ENCODE data around the gene MED13. TPM values are rescaled to one million over a fixed set of nuclear protein-coding genes. Genes with fewer than 3 reads are reported as not detected.

The MED13 gene
- total and polyA plus RNA-seq, 9 of the 15 experiments (the other 6 are each of a cell fraction or from before 2014, with no cell fraction given): 5.4 to 48.4 (median 28.2) TPM

- TF ChIP-seq TAF1 (IDR thresholded peaks at IDR 0.05; ENCODE audit: control insufficient read depth, extremely low read depth, insufficient read depth, low read length, severe bottlenecking) (no peak), MEF2A (IDR thresholded peaks at IDR 0.05; ENCODE audit: control insufficient read depth, low read depth, low read length) (no peak), TRIM24 (IDR thresholded peaks at IDR 0.05) (no peak), SP2 (IDR thresholded peaks at IDR 0.05; ENCODE audit: extremely low read depth, low read depth, low read length, poor library complexity, severe bottlenecking) (no peak), PURB (CRISPR knock-in tag; IDR thresholded peaks at IDR 0.05; ENCODE audit: low read depth) (no peak), NCOA6 (IDR thresholded peaks at IDR 0.05) (no peak), HSF4 (CRISPR knock-in tag; IDR thresholded peaks at IDR 0.05; ENCODE audit: borderline replicate concordance) (no peak), ZNF583 (CRISPR knock-in tag; IDR thresholded peaks at IDR 0.05) (no peak), ZNF175 (CRISPR knock-in tag; IDR thresholded peaks at IDR 0.05; ENCODE audit: low read depth) (no peak)
- TF ChIP-seq, protein P1, sequence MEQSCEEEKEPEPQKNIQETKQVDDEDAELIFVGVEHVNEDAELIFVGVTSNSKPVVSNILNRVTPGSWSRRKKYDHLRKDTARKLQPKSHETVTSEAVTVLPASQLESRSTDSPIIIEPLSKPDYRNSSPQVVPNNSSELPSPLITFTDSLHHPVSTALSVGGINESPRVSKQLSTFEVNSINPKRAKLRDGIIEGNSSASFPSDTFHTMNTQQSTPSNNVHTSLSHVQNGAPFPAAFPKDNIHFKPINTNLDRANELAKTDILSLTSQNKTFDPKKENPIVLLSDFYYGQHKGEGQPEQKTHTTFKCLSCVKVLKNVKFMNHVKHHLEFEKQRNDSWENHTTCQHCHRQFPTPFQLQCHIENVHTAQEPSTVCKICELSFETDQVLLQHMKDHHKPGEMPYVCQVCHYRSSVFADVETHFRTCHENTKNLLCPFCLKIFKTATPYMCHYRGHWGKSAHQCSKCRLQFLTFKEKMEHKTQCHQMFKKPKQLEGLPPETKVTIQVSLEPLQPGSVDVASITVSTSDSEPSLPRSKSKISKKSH (CRISPR knock-in tag; IDR thresholded peaks at IDR 0.05): no peak
- TF ChIP-seq, protein P2, sequence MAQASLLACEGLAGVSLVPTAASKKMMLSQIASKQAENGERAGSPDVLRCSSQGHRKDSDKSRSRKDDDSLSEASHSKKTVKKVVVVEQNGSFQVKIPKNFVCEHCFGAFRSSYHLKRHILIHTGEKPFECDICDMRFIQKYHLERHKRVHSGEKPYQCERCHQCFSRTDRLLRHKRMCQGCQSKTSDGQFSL (CRISPR knock-in tag; IDR thresholded peaks at IDR 0.05): no peak
- TF ChIP-seq, protein P2 (tag; IDR thresholded peaks at IDR 0.05): no peak
- TF ChIP-seq, protein P3, sequence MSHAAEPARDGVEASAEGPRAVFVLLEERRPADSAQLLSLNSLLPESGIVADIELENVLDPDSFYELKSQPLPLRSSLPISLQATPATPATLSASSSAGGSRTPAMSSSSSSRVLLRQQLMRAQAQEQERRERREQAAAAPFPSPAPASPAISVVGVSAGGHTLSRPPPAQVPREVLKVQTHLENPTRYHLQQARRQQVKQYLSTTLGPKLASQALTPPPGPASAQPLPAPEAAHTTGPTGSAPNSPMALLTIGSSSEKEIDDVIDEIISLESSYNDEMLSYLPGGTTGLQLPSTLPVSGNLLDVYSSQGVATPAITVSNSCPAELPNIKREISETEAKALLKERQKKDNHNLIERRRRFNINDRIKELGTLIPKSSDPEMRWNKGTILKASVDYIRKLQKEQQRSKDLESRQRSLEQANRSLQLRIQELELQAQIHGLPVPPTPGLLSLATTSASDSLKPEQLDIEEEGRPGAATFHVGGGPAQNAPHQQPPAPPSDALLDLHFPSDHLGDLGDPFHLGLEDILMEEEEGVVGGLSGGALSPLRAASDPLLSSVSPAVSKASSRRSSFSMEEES (CRISPR knock-in tag; IDR thresholded peaks at IDR 0.05): no peak
These were observed 50.6 kb downstream of the MED13 start (continued) for GRCh38 chr17:62014526-62014925.
